H1 (cell line): ENCODE results near the gene MROH8. TPM values are rescaled to one million over a fixed set of nuclear protein-coding genes. Genes with fewer than 3 reads are reported as not detected.

Source experiments
- SIN3A ChIP-seq, 2 experiments: IDR thresholded peaks in 1 of 2; conservative IDR thresholded peaks in 1 of 2; 2 replicates each; pipeline ENCODE4 v1.6.1; 2011 to 2012; ENCODE audit warnings: low read length in 2 of 2, improper control_type of control experiment in 1 of 2, low read depth in 1 of 2, mild to moderate bottlenecking in 1 of 2
- polyA plus RNA-seq, 7 experiments: library from polyadenylated mRNA; depleted of rRNA in 3 of 7; stranded (reverse) in 5 of 7; unstranded in 2 of 7; fragments of >200 nt in 5 of 7; fragments of 200-250 nt in 2 of 7; gene quantifications; 1 replicate in 5 of 7; 2 replicates in 1 of 7; 4 replicates in 1 of 7; pipeline versions ENCODE4 v1.2.1 to v1.2.3, GENCODE V29; 2011 to 2013; ENCODE audit warnings: missing spikeins in 2 of 7, mixed read lengths in 2 of 7
- total RNA-seq: library from RNA; stranded (reverse); fragmentation: NEBNext Ultra II Directional; extraction: Animal tissue kit (Norgen Biotek cat#: 25700); gene quantifications from 2 replicates; pipeline ENCODE4 v1.2.1, GENCODE V29; 2021

The MROH8 gene
- total and polyA plus RNA-seq, 2 of the 8 experiments (the other 6 are each of a cell fraction or from before 2014, with no cell fraction given): 0.50 to 0.86 TPM

GRCh38 chr20:37154684-37155298, 24.6 kb downstream of the MROH8 start (continued):
- no peak for TF ChIP-seq SIN3A (conservative IDR thresholded peaks at IDR 0.05 in 1 of 2, IDR thresholded peaks at IDR 0.05 in 1 of 2; ENCODE audit: low read depth in 1 of 2, low read length in 2 of 2)
- TF ChIP-seq, all 59 proteins: peak for 0
